Kidney (tissue), 14 donors: ENCODE data around the gene RAB3C. TPM values are rescaled to one million over a fixed set of nuclear protein-coding genes. Genes with fewer than 3 reads are reported as not detected.
"Not testable (repeated sequence)": the region's sequence is repeated elsewhere in the genome, so short reads cannot be mapped to it uniquely, and the experiment has no call there.

Source experiments
- DNase-seq, 5 donors: peaks; one replicate each; pipeline ENCODE4 v3.0.0-alpha.2; 2013 to 2020
- FAIRE-seq: peaks from 2 replicates; lab custom pipeline; 2012; peaks lifted over from hg19 to GRCh38; lab: Jason Lieb, UNC
- H3K27ac ChIP-seq, 2 donors: one replicate each; pipeline ENCODE4 v1.7.0; 2013; ENCODE audit warnings: low read depth in 2 of 2, low read length in 2 of 2, inconsistent platforms in 1 of 2
- H3K27me3 ChIP-seq: one replicate; pipeline ENCODE4 v1.7.1; 2013; ENCODE audit warnings: low read length, inconsistent platforms; ENCODE audit not compliant: control insufficient read depth, insufficient read depth
- H3K36me3 ChIP-seq, 3 donors: one replicate each; pipeline versions ENCODE4 v1.7.0 to v1.7.1; 2013; ENCODE audit warnings: low read length in 3 of 3, control low read depth in 1 of 3, inconsistent platforms in 1 of 3; ENCODE audit not compliant: insufficient read depth in 3 of 3, control insufficient read depth in 2 of 3
- H3K4me1 ChIP-seq, 3 donors: one replicate each; pipeline versions ENCODE4 v1.7.0 to v1.7.1; 2013; ENCODE audit warnings: low read length in 3 of 3, inconsistent platforms in 1 of 3, low read depth in 1 of 3; ENCODE audit not compliant: control insufficient read depth in 2 of 3, insufficient read depth in 2 of 3
- H3K4me3 ChIP-seq, 3 donors: one replicate each; pipeline versions ENCODE4 v1.7.0 to v1.8.1; 2013; ENCODE audit warnings: low read length in 3 of 3, control low read depth in 1 of 3, inconsistent platforms in 1 of 3
- H3K9ac ChIP-seq, 3 donors: one replicate each; pipeline versions ENCODE4 v1.7.0 to v1.7.1; 2013; ENCODE audit warnings: low read length in 3 of 3, control low read depth in 1 of 3, inconsistent platforms in 1 of 3
- H3K9me3 ChIP-seq, 3 donors: one replicate each; pipeline versions ENCODE4 v1.7.0 to v1.7.1; 2013; ENCODE audit warnings: low read length in 3 of 3, control low read depth in 1 of 3, inconsistent platforms in 1 of 3; ENCODE audit not compliant: control insufficient read depth in 2 of 3, insufficient read depth in 1 of 3
- CTCF ChIP-seq: IDR thresholded peaks from 3 replicates; pipeline ENCODE4 v1.5.1; 2012; ENCODE audit warnings: mild to moderate bottlenecking, moderate library complexity, borderline replicate concordance; ENCODE audit not compliant: insufficient read depth; ENCODE audit errors: extremely low read depth
- intact Hi-C: fragments of 100-400 bp; cut with DNase I; formaldehyde crosslinking; loops from one replicate; pipeline ENCODE4 v1.11.1; 2022
- polyA plus RNA-seq: library from polyadenylated mRNA; stranded (reverse); fragments of 350-450 nt; fragmentation: Illumina TruSeq; extraction: RNeasy Lipid Tissue Mini Kit (QIAGEN cat#74804); gene quantifications from one replicate; pipeline ENCODE4 v1.2.3, GENCODE V29; 2014; ENCODE audit warnings: low read depth, low replicate concordance; ENCODE audit not compliant: insufficient read depth
- total RNA-seq: library from RNA; stranded (reverse); fragmentation: NEBNext Ultra II Directional; extraction: Animal tissue kit (Norgen Biotek cat#: 25700); gene quantifications from one replicate; pipeline ENCODE4 v1.2.1, GENCODE V29; 2021
- donor health status: control.
- donor health status: control.
- donor health status: control.
- donor health status: control.
- donor health status: control.
- donor health status: DM: yes; HTN: yes; CAD: no.
- donor health status: Normal renal cell carcinoma (clear cell type).

RAB3C gene
- total and polyA plus RNA-seq, 2 donors from 2014 or later = 3.7 TPM; not detected in 1

GRCh38 chr5:58699762-58700118 lies 116.9 kb downstream of the RAB3C start:
- TF ChIP-seq CTCF = no peak
- Histone ChIP-seq H3K4me3 (no peak overlapping the region), H3K4me1 (no peaks in the 10 kb centered on the region), H3K9me3 (peaks cover 0 to 4% (median 0%) of the 10 kb centered on the region in 3 donors), H3K36me3 (no peaks in the 10 kb centered on the region), H3K9ac (no peak overlapping the region), H3K27ac (no peak overlapping the region), H3K27me3 (no peaks in the 10 kb centered on the region)
- FAIRE-seq = no peak
- intact Hi-C loops = no loop called here
- DNase-seq = no peak

GRCh38 chr5:58703925-58704555 lies 121.2 kb downstream of the RAB3C start:
- FAIRE-seq = no peak
- no peak overlapping the region for H3K4me3 ChIP-seq
- H3K9ac ChIP-seq = no peak overlapping the region
- no peaks in the 10 kb centered on the region for H3K36me3 ChIP-seq
- no peak for TF ChIP-seq CTCF
- H3K9me3 ChIP-seq = no peaks in the 10 kb centered on the region
- intact Hi-C loops = no loop called here
- no peaks in the 10 kb centered on the region for H3K4me1 ChIP-seq
- DNase-seq = no peak
- H3K27ac ChIP-seq = no peak overlapping the region
- no peaks in the 10 kb centered on the region for H3K27me3 ChIP-seq

GRCh38 chr5:58706736-58707135 lies 123.9 kb downstream of the RAB3C start:
- no peaks in the 10 kb centered on the region for H3K4me1 ChIP-seq
- no peak for FAIRE-seq
- intact Hi-C loops = no loop called here
- no peak overlapping the region for H3K4me3 ChIP-seq
- H3K27ac ChIP-seq = no peak overlapping the region
- TF ChIP-seq CTCF = no peak
- no peaks in the 10 kb centered on the region for H3K27me3 ChIP-seq
- no peak overlapping the region for H3K9ac ChIP-seq
- DNase-seq = no peak
- H3K9me3 ChIP-seq = no peaks in the 10 kb centered on the region
- no peaks in the 10 kb centered on the region for H3K36me3 ChIP-seq

- intact Hi-C loops = no loop called here
- DNase-seq = no peak
- no peaks in the 10 kb centered on the region for H3K4me1 ChIP-seq
- no peak overlapping the region for H3K9ac ChIP-seq
- no peaks in the 10 kb centered on the region for H3K27me3 ChIP-seq
- TF ChIP-seq CTCF = no peak
- H3K9me3 ChIP-seq = no peaks in the 10 kb centered on the region
- H3K27ac ChIP-seq = no peak overlapping the region
- H3K36me3 ChIP-seq = no peaks in the 10 kb centered on the region
- H3K4me3 ChIP-seq = no peak overlapping the region
- FAIRE-seq = no peak
These were observed 125.6 kb downstream of the RAB3C start for GRCh38 chr5:58708456-58708855.

- not testable (repeated sequence) for FAIRE-seq, H3K36me3 ChIP-seq
These were observed 127.5 kb downstream of the RAB3C start for GRCh38 chr5:58710425-58710824.

More at GRCh38 chr5:58710425-58710824, 127.5 kb downstream of the RAB3C start:
- H3K27ac ChIP-seq, H3K9ac ChIP-seq, intact Hi-C loops, H3K4me3 ChIP-seq, DNase-seq, H3K27me3 ChIP-seq, H3K9me3 ChIP-seq, H3K4me1 ChIP-seq: not testable (repeated sequence)
